Measurements from ENCODE around the gene SETD5.
A peak's percentile ranks its signal among the peaks of the same experiment; 100 is the strongest.

SETD5 gene

DNA sequence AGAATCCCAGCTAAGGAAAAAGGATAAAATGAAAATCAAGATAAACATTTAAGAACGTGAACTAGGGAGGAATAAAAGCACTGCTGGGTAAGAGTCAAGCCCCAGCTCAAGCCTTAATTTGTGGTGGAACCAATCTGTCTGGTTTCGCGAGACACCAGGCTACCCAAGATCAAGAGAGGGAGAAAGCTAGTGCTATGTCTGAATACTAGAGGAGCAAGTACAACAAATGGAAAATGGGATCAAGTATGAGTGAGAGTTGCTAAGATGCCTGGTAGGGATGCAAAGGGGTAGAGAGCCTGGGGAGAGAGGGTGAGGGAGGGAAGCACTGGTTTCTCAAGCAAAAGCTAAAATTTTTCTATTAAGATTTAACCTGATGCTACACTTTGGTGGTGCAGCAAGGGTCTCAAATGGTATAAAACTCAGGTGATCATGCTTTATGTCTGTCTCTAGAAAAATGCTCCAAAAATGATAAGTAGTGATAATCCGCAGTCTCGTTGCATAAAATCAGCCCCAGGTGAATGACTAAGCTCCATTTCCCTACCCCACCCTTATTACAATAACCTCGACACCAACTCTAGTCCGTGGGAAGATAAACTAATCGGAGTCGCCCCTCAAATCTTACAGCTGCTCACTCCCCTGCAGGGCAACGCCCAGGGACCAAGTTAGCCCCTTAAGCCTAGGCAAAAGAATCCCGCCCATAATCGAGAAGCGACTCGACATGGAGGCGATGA lies 1.7 kb upstream of the SETD5 start:
- Histone ChIP-seq H3K36me3 (ENCODE audit: insufficient read depth, low read length) (peaks cover 32% of the 10 kb centered on the region; the same call in 1 of the 2 replicates), H3K4me2 (ENCODE audit: low read depth, low read length, poor library complexity, severe bottlenecking) (peak overlapping the region; percentile 96), H4K20me1 (ENCODE audit: insufficient read depth, low read length, poor library complexity, severe bottlenecking) (peaks cover 83% of the 10 kb centered on the region), H3K4me1 (ENCODE audit: insufficient read depth, low read length, poor library complexity, severe bottlenecking) (peaks cover 45% of the 10 kb centered on the region), H3K9me3 (ENCODE audit: insufficient read depth, low read depth, low read length) (no peaks in the 10 kb centered on the region), H3K27me3 (ENCODE audit: insufficient read depth, low read length, poor library complexity, severe bottlenecking) (peaks cover 5% of the 10 kb centered on the region), H2AFZ (ENCODE audit: low read length) (no peak overlapping the region; the same call in 1 of the 2 replicates), H3K4me3 (ENCODE audit: low read length, poor library complexity, severe bottlenecking) (peak overlapping the region; percentile 98), H3F3A (ENCODE audit: low read depth) (peaks cover 11% of the 10 kb centered on the region; the same call in 1 of the 2 replicates), H3K79me2 (ENCODE audit: insufficient read depth, low read length) (peaks cover 85% of the 10 kb centered on the region), H3K9ac (ENCODE audit: low read depth, low read length, poor library complexity, severe bottlenecking) (peak overlapping the region; percentile 92), H3K9me2 (replicated peaks; ENCODE audit: low read depth, low read length) (no peaks in the 10 kb centered on the region)
- TF ChIP-seq, protein P1, sequence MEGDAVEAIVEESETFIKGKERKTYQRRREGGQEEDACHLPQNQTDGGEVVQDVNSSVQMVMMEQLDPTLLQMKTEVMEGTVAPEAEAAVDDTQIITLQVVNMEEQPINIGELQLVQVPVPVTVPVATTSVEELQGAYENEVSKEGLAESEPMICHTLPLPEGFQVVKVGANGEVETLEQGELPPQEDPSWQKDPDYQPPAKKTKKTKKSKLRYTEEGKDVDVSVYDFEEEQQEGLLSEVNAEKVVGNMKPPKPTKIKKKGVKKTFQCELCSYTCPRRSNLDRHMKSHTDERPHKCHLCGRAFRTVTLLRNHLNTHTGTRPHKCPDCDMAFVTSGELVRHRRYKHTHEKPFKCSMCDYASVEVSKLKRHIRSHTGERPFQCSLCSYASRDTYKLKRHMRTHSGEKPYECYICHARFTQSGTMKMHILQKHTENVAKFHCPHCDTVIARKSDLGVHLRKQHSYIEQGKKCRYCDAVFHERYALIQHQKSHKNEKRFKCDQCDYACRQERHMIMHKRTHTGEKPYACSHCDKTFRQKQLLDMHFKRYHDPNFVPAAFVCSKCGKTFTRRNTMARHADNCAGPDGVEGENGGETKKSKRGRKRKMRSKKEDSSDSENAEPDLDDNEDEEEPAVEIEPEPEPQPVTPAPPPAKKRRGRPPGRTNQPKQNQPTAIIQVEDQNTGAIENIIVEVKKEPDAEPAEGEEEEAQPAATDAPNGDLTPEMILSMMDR (conservative IDR thresholded peaks at IDR 0.05; ENCODE audit: low read length): no peak
- no peak for TF ChIP-seq EZH2phosphoT487 (IDR thresholded peaks at IDR 0.05; ENCODE audit: borderline replicate concordance)

DNA sequence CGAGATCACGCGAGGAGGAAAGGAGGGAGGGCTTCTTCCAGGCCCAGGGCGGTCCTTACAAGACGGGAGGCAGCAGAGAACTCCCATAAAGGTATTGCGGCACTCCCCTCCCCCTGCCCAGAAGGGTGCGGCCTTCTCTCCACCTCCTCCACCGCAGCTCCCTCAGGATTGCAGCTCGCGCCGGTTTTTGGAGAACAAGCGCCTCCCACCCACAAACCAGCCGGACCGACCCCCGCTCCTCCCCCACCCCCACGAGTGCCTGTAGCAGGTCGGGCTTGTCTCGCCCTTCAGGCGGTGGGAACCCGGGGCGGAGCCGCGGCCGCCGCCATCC lies 1.1 kb upstream of the SETD5 start:
- H2AFZ ChIP-seq (ENCODE audit: low read length): no peak overlapping the region; the same call in 1 of the 2 replicates
- H3K9me3 ChIP-seq (ENCODE audit: insufficient read depth, low read depth, low read length): no peaks in the 10 kb centered on the region
- no peaks in the 10 kb centered on the region for H3K9me2 ChIP-seq (replicated peaks; ENCODE audit: low read depth, low read length)
- H4K20me1 ChIP-seq (ENCODE audit: insufficient read depth, low read length, poor library complexity, severe bottlenecking): peaks cover 83% of the 10 kb centered on the region
- peaks cover 85% of the 10 kb centered on the region for H3K79me2 ChIP-seq (ENCODE audit: insufficient read depth, low read length)
- H3K4me1 ChIP-seq (ENCODE audit: insufficient read depth, low read length, poor library complexity, severe bottlenecking): peaks cover 50% of the 10 kb centered on the region
- H3K27me3 ChIP-seq (ENCODE audit: insufficient read depth, low read length, poor library complexity, severe bottlenecking): peaks cover 5% of the 10 kb centered on the region
- H3K4me3 ChIP-seq (ENCODE audit: low read length, poor library complexity, severe bottlenecking): peak overlapping the region; percentile 98
- TF ChIP-seq, protein P1 (conservative IDR thresholded peaks at IDR 0.05; ENCODE audit: low read length): no peak
- TF ChIP-seq EZH2phosphoT487 (IDR thresholded peaks at IDR 0.05; ENCODE audit: borderline replicate concordance): no peak
- H3K36me3 ChIP-seq (ENCODE audit: insufficient read depth, low read length): peaks cover 27% of the 10 kb centered on the region; the same call in 1 of the 2 replicates
- H3K9ac ChIP-seq (ENCODE audit: low read depth, low read length, poor library complexity, severe bottlenecking): peak overlapping the region; percentile 92
- peaks cover 9% of the 10 kb centered on the region; the same call in 1 of the 2 replicates for H3F3A ChIP-seq (ENCODE audit: low read depth)
- peak overlapping the region; percentile 96 for H3K4me2 ChIP-seq (ENCODE audit: low read depth, low read length, poor library complexity, severe bottlenecking)

DNA sequence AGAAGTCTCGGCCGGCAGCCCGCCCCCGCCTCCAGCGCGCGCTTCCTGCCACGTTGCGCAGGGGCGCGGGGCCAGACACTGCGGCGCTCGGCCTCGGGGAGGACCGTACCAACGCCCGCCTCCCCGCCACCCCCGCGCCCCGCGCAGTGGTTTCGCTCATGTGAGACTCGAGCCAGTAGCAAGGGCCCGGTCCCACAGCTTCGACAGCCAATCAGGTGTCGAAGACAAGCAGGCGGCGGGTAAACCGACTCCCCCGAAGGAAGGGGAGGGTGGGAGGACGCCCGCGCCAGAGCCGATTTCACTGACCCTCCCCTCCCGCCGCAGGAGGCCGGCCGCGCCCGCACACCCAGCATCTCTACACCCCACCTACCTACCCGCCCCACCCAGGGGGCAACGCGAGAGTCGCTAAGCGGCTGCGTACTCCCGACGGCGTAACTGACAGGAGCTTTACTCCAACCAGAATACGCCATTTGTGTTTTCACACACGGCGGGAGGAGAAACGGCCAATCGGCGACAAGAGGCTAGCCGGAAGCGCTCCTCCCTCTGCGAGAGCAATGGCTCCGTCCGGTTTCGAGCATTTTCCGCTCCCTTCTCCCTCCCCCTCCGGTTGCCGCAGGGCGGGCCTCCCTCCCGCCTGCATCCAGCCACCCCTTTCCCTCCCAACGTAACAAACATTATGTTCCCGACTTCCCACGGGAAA lies 633 bp upstream of the SETD5 start:
- H3K4me2 ChIP-seq (ENCODE audit: low read depth, low read length, poor library complexity, severe bottlenecking): peak overlapping the region; percentile 96
- peak overlapping the region; percentile 92 for H3K9ac ChIP-seq (ENCODE audit: low read depth, low read length, poor library complexity, severe bottlenecking)
- H2AFZ ChIP-seq (ENCODE audit: low read length): no peak overlapping the region
- peaks cover 9% of the 10 kb centered on the region; the same call in 1 of the 2 replicates for H3F3A ChIP-seq (ENCODE audit: low read depth)
- H3K9me2 ChIP-seq (replicated peaks; ENCODE audit: low read depth, low read length): no peaks in the 10 kb centered on the region
- H3K79me2 ChIP-seq (ENCODE audit: insufficient read depth, low read length): peaks cover 85% of the 10 kb centered on the region
- peaks cover 83% of the 10 kb centered on the region for H4K20me1 ChIP-seq (ENCODE audit: insufficient read depth, low read length, poor library complexity, severe bottlenecking)
- TF ChIP-seq, protein P1 (conservative IDR thresholded peaks at IDR 0.05; ENCODE audit: low read length): no peak
- no peak for TF ChIP-seq EZH2phosphoT487 (IDR thresholded peaks at IDR 0.05; ENCODE audit: borderline replicate concordance)
- no peaks in the 10 kb centered on the region for H3K9me3 ChIP-seq (ENCODE audit: insufficient read depth, low read depth, low read length)
- peaks cover 5% of the 10 kb centered on the region for H3K27me3 ChIP-seq (ENCODE audit: insufficient read depth, low read length, poor library complexity, severe bottlenecking)
- H3K36me3 ChIP-seq (ENCODE audit: insufficient read depth, low read length): peaks cover 21% of the 10 kb centered on the region; the same call in 1 of the 2 replicates
- peaks cover 53% of the 10 kb centered on the region for H3K4me1 ChIP-seq (ENCODE audit: insufficient read depth, low read length, poor library complexity, severe bottlenecking)
- peak overlapping the region; percentile 98 for H3K4me3 ChIP-seq (ENCODE audit: low read length, poor library complexity, severe bottlenecking)

All from Loucy (cell line).